Activated CD8-positive, alpha-beta T cell treated with anti-CD3 and anti-CD28 coated beads for 36 hours (primary cell): ENCODE data around the gene RABEPK. TPM values are rescaled to one million over a fixed set of nuclear protein-coding genes. Genes with fewer than 3 reads are reported as not detected.

ENCODE experiments used
- ATAC-seq: fragments of 200-7000 bp; cut with Tn5 transposase; one replicate; pipeline ENCODE4 v1.10.0; 2021; ENCODE audit warnings: mild to moderate bottlenecking, moderate library complexity
- CTCF ChIA-PET: fragments of 350-600 bp; sonication (Branson Sonifier 250); formaldehyde crosslinking; loops from one replicate; lab custom pipeline; 2021; ENCODE audit warnings: antibody characterized with exemption; lab: Charles Lee
- POLR2A ChIA-PET: fragments of 350-600 bp; sonication (Branson Sonifier 250); formaldehyde crosslinking; loops from one replicate; lab custom pipeline; 2021; ENCODE audit warnings: antibody characterized with exemption; lab: Charles Lee
- DNase-seq: peaks from one replicate; pipeline ENCODE4 v3.0.0-alpha.2; 2020
- H3K27ac Mint-ChIP-seq: one replicate; pipeline ENCODE4 v1.8.0; 2021; ENCODE audit warnings: mild to moderate bottlenecking, mixed read lengths
- H3K27me3 Mint-ChIP-seq: one replicate; pipeline ENCODE4 v1.8.0; 2021; ENCODE audit warnings: mixed read lengths
- H3K36me3 Mint-ChIP-seq: one replicate; pipeline ENCODE4 v1.8.0; 2021; ENCODE audit warnings: low read depth, mixed read lengths
- H3K4me1 Mint-ChIP-seq: one replicate; pipeline ENCODE4 v1.8.0; 2021; ENCODE audit warnings: low read depth, mixed read lengths
- H3K4me3 Mint-ChIP-seq: one replicate; pipeline ENCODE4 v1.8.0; 2021; ENCODE audit warnings: mild to moderate bottlenecking, moderate library complexity, mixed read lengths
- H3K9me3 Mint-ChIP-seq: one replicate; pipeline ENCODE4 v1.8.0; 2021; ENCODE audit warnings: mixed read lengths
- intact Hi-C: fragments of 100-400 bp; cut with micrococcal nuclease; formaldehyde crosslinking; loops from one replicate; pipeline ENCODE4 v1.10.0; 2022
- total RNA-seq, 2 experiments: library from RNA; stranded (reverse); gene quantifications; one replicate each; pipeline ENCODE4 v1.2.3, GENCODE V29; 2021
- TF ChIP-seq, protein P1 (sequence below): fragments of 200-600 bp; IDR thresholded peaks from one replicate; pipeline ENCODE4 v1.8.0; 2022; ENCODE audit warnings: antibody characterized with exemption, mild to moderate bottlenecking

The RABEPK gene
- total RNA-seq, 2 experiments from 2014 or later: 30.0 to 30.4 TPM

DNA sequence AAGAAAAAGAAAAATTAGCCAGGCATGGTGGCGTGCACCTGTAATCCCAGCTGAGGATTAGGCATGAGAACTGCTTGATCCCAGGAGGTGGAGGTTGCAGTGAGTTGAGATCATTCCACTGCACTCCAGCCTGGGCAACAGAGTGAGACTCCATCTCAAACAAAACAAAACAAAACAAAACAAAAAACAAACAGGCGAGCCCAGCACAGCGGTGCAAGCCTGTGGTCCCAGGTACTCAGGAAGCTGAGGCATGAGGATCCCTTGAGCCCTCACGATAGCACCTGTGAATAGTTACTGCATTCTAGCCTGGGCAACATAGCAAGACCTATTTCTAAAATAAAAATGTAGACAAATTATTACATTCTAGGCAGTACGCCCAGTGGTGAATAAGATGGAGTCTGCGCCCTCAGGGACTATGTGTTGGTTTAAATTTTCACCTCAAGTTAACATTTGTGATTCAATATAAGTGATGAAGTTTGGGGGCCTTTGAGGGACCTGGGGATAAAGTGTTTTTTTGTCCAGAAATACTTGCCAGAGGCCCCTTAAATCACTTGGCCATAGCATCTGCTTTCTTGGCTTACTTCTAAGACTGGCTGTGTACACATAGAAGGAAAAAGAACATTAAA, 57.9 kb downstream of the RABEPK start:
- no peaks in the 10 kb centered on the region for H3K27me3 Mint-ChIP-seq
- TF ChIP-seq, protein P1, sequence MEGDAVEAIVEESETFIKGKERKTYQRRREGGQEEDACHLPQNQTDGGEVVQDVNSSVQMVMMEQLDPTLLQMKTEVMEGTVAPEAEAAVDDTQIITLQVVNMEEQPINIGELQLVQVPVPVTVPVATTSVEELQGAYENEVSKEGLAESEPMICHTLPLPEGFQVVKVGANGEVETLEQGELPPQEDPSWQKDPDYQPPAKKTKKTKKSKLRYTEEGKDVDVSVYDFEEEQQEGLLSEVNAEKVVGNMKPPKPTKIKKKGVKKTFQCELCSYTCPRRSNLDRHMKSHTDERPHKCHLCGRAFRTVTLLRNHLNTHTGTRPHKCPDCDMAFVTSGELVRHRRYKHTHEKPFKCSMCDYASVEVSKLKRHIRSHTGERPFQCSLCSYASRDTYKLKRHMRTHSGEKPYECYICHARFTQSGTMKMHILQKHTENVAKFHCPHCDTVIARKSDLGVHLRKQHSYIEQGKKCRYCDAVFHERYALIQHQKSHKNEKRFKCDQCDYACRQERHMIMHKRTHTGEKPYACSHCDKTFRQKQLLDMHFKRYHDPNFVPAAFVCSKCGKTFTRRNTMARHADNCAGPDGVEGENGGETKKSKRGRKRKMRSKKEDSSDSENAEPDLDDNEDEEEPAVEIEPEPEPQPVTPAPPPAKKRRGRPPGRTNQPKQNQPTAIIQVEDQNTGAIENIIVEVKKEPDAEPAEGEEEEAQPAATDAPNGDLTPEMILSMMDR: no peak
- DNase-seq: no peak
- H3K36me3 Mint-ChIP-seq: peaks cover 8% of the 10 kb centered on the region
- H3K27ac Mint-ChIP-seq: no peak overlapping the region
- peaks cover 15% of the 10 kb centered on the region for H3K4me1 Mint-ChIP-seq
- intact Hi-C loops: no loop called here
- ChIA-PET CTCF (no interaction called here), POLR2A (interaction anchor here (16.0 kb wide), 1 partner anchor 18 kb away, joined by 151 read pairs; the partner anchor contains the start of gene HSPA5)
- ATAC-seq: no peak
- no peak overlapping the region for H3K4me3 Mint-ChIP-seq
- H3K9me3 Mint-ChIP-seq: no peaks in the 10 kb centered on the region

DNA sequence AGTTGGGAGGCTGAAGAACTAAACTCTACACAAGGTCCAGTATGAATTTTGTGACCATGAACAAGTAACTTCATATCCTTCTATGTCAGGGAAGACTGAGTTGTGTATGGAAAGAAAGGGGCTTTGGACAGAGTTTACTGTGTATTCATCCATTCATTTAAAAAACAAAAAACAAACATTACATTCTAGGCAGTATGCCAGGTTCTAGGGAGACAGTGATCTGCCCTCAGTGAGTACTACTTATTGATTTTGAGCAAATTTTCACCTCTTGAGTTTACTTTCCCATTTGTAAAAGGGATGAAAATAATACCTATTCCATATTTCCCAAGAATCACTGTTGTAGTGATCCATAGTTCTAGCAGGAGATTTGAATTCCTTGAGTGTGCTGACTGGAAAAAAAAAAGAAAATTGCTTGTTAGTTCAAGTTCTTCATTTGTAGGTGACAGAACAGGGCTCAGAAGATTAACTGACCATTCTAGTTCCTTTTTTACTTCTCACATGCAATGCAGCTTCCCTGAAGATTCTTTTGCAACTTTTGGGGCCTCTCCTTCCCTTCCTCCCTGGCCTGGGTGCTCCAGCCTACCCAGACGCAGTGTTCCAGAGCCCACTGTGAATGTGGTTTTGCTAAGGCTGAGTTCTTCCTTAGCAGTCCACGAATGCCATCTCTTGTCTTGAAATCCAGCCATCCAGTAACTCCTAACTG, 58.6 kb downstream of the RABEPK start:
- Mint-ChIP-seq H3K27ac (no peak overlapping the region), H3K4me1 (peaks cover 20% of the 10 kb centered on the region), H3K9me3 (no peaks in the 10 kb centered on the region), H3K36me3 (peaks cover 12% of the 10 kb centered on the region), H3K4me3 (no peak overlapping the region), H3K27me3 (no peaks in the 10 kb centered on the region)
- intact Hi-C loops: no loop called here
- TF ChIP-seq, protein P1: no peak
- ChIA-PET CTCF (no interaction called here), POLR2A (interaction anchor here (0.6 to 16.0 kb wide), 2 partner anchors 9 to 19 kb away, joined by 3 to 151 read pairs; partner anchors contain the start of gene HSPA5)
- DNase-seq (no peak), ATAC-seq (no peak)

DNA sequence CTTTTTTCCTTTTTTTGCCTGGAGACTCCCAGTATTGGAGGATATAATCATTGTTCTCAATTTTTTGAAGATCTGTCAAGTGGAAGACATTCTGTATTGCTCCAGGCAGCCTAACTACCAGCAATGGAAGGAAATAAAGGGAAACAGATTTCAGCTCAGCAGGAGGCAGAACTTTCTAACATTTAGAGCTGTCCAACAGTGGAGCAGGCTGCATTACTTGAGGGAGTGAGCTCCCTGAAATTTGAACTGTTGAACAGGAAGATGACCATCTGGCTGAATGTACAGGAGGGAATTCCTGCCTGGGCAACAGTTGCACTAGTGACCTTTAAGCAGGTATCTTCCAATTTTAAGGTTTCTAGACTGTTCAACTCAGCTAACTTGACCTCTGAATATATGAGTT, 60.2 kb downstream of the RABEPK start:
- Mint-ChIP-seq H3K27ac (peak overlapping the region; percentile 94), H3K4me1 (peaks cover 31% of the 10 kb centered on the region), H3K4me3 (peak overlapping the region; percentile 100), H3K27me3 (no peaks in the 10 kb centered on the region), H3K9me3 (no peaks in the 10 kb centered on the region), H3K36me3 (peaks cover 24% of the 10 kb centered on the region)
- TF ChIP-seq, protein P1: no peak
- ATAC-seq (no peak), DNase-seq (no peak)
- intact Hi-C loops: no loop called here
- CTCF ChIA-PET: no interaction called here
- POLR2A ChIA-PET: interaction anchor here (0.7 to 16.0 kb wide), 3 partner anchors 20 to 604 kb away, joined by 3 to 151 read pairs (median 3); partner anchors contain the start of gene HSPA5

DNA sequence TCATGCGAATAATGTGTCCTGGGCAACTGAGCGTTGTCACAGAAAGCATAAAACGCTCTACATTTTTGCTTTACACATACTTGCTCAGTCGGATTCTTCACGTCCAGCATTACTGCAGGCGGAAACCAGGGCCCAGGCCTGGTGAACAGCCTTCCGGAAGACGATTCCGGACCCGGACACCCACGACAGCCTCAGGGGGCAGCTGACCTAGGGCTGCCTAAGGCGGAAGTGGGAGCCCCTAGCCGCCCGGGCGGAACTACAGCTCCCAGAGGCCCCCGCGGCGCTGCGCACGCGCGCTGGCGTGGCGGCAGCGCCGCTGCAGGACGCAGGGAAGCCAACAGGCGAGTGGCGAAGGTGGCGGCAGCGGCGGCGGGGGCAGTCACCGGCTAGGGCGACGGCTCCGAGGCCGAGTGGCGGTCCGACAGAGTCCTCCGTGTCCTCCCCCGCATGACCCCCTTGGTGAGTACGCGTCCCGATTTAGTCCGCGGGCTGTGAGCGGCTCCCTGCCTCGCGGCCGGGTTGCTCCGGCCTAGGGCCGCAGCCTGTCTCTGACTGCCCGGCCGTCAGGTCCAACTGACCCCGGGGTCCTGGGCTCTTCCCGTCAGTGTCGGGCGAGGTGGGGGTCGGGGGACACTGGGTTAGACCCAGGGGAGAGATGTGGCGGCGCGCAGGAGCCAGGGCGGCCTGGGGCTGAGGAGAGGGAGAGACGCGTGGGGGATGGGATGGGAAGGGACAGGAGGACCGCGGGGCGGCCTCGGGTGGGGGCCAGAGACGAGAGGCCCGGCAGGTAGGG, 61.4 kb downstream of the RABEPK start, which contains the start of gene GAPVD1:
GAPVD1 (plus strand) TSS at position 326 of the 793 bp plus-strand sequence. CDS start 37,096 bp downstream, outside the sequence.
- no peaks in the 10 kb centered on the region for H3K27me3 Mint-ChIP-seq
- no peaks in the 10 kb centered on the region for H3K9me3 Mint-ChIP-seq
- ChIA-PET POLR2A (interaction anchor here (0.7 to 16.0 kb wide), 2 partner anchors 21 to 606 kb away, joined by 3 to 151 read pairs; partner anchors contain the start of gene HSPA5), CTCF (interaction anchor here (0.7 kb wide), 3 partner anchors 18 to 60 kb away, joined by 3 to 7 read pairs (median 3); partner anchors contain the start of gene HSPA5)
- H3K4me3 Mint-ChIP-seq: peak within 1 kb of the TSS; percentile 100
- peak within 1 kb of the TSS; percentile 96 for H3K27ac Mint-ChIP-seq
- TF ChIP-seq, protein P1: peak; percentile 52
- H3K36me3 Mint-ChIP-seq: peaks cover 29% of the 10 kb centered on the region
- DNase-seq (peak; percentile 91), ATAC-seq (peak; percentile 97)
- intact Hi-C loops: no loop called here
- H3K4me1 Mint-ChIP-seq: peaks cover 33% of the 10 kb centered on the region
